Parathyroid adenoma (tissue), 2 donors: Measurements from ENCODE around the gene SUSD4.

Source experiments
- H2AFZ ChIP-seq: fragments of 300-600 bp; sonication (generic); one replicate; pipeline ENCODE4 v1.7.0; 2017; ENCODE audit warnings: antibody characterized with exemption, mild to moderate bottlenecking
- H3K27ac ChIP-seq: fragments of 300-600 bp; sonication (generic); one replicate; pipeline ENCODE4 v1.7.0; 2017
- H3K27me3 ChIP-seq: fragments of 300-600 bp; sonication (generic); one replicate; pipeline ENCODE4 v1.7.0; 2017; ENCODE audit warnings: low read length; ENCODE audit not compliant: control insufficient read depth, insufficient read depth
- H3K36me3 ChIP-seq: fragments of 300-600 bp; sonication (generic); one replicate; pipeline ENCODE4 v1.7.0; 2017; ENCODE audit warnings: low read length; ENCODE audit not compliant: control insufficient read depth, insufficient read depth
- H3K4me1 ChIP-seq: fragments of 300-600 bp; sonication (generic); one replicate; pipeline ENCODE4 v1.7.0; 2017; ENCODE audit warnings: control low read depth
- H3K4me2 ChIP-seq: fragments of 300-600 bp; sonication (generic); one replicate; pipeline ENCODE4 v1.7.0; 2017; ENCODE audit warnings: low read length
- H3K4me3 ChIP-seq: fragments of 300-600 bp; sonication (generic); one replicate; pipeline ENCODE4 v1.7.0; 2017; ENCODE audit warnings: low read depth, low read length
- H3K79me2 ChIP-seq: fragments of 300-600 bp; sonication (generic); one replicate; pipeline ENCODE4 v1.7.0; 2017; ENCODE audit warnings: control low read depth
- H3K9ac ChIP-seq: fragments of 300-600 bp; sonication (generic); one replicate; pipeline ENCODE4 v1.7.0; 2017; ENCODE audit warnings: mild to moderate bottlenecking
- H3K9me3 ChIP-seq: fragments of 300-600 bp; sonication (generic); one replicate; pipeline ENCODE4 v1.7.0; 2017; ENCODE audit warnings: low read length; ENCODE audit not compliant: control insufficient read depth
- TF ChIP-seq, protein P1 (sequence below): fragments of 300-600 bp; sonication (generic); IDR thresholded peaks from one replicate; pipeline ENCODE4 v1.7.0; 2017; ENCODE audit warnings: antibody characterized with exemption, mild to moderate bottlenecking
- donor health status: primary hyperparathyroidism.

SUSD4 gene

DNA sequence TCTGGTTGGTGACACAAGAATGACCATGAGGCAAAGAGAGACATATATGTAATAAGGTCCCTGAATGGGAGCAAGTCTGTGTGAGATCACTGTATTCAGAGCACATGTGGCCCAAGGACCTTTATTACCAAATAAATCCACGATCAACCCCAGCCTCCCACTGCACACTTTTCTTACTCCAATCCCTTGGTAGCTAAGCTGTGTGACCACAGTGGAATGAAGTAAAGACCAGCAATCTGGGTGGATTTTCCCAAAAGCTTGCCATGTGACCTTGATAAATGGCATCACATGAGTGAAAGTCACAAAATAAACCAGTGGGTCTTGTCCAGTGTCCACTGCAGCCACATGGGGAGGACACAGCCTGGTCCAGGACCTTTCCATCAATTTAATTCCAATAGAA is 184.2 kb downstream of the SUSD4 start:
- TF ChIP-seq, protein P1, sequence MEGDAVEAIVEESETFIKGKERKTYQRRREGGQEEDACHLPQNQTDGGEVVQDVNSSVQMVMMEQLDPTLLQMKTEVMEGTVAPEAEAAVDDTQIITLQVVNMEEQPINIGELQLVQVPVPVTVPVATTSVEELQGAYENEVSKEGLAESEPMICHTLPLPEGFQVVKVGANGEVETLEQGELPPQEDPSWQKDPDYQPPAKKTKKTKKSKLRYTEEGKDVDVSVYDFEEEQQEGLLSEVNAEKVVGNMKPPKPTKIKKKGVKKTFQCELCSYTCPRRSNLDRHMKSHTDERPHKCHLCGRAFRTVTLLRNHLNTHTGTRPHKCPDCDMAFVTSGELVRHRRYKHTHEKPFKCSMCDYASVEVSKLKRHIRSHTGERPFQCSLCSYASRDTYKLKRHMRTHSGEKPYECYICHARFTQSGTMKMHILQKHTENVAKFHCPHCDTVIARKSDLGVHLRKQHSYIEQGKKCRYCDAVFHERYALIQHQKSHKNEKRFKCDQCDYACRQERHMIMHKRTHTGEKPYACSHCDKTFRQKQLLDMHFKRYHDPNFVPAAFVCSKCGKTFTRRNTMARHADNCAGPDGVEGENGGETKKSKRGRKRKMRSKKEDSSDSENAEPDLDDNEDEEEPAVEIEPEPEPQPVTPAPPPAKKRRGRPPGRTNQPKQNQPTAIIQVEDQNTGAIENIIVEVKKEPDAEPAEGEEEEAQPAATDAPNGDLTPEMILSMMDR: no peak
- Histone ChIP-seq H3K9ac (no peak overlapping the region), H3K4me1 (no peaks in the 10 kb centered on the region), H3K27me3 (no peaks in the 10 kb centered on the region), H3K9me3 (no peaks in the 10 kb centered on the region), H3K4me2 (no peak overlapping the region), H3K36me3 (no peaks in the 10 kb centered on the region), H3K4me3 (no peak overlapping the region), H2AFZ (no peak overlapping the region), H3K27ac (no peak overlapping the region), H3K79me2 (no peaks in the 10 kb centered on the region)

DNA sequence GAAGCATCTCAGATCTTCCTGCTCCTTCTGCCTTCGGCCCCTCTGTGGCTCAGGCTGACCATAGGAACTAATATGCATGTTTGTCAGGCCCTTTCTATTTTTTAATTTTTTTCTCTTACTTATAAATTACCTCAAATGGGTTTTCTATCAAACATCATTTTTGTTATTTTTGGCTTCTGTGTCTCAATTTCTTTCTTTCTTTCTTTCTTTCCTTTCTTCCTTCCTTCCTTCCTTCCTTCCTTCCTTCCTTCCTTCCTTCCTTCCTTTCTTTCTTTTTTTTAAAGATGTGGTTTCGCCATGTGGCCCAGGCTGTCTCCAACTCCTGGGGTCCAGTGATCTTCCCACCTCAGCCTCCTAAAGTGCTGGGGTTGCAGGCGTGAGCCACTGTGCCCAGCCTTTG is 184.7 kb downstream of the SUSD4 start:
- Histone ChIP-seq H3K4me1 (no peaks in the 10 kb centered on the region), H3K4me3 (no peak overlapping the region), H3K79me2 (no peaks in the 10 kb centered on the region), H3K9ac (no peak overlapping the region), H3K27ac (no peak overlapping the region), H2AFZ (no peak overlapping the region), H3K36me3 (no peaks in the 10 kb centered on the region), H3K27me3 (no peaks in the 10 kb centered on the region), H3K4me2 (no peak overlapping the region), H3K9me3 (no peaks in the 10 kb centered on the region)
- TF ChIP-seq, protein P1: no peak

DNA sequence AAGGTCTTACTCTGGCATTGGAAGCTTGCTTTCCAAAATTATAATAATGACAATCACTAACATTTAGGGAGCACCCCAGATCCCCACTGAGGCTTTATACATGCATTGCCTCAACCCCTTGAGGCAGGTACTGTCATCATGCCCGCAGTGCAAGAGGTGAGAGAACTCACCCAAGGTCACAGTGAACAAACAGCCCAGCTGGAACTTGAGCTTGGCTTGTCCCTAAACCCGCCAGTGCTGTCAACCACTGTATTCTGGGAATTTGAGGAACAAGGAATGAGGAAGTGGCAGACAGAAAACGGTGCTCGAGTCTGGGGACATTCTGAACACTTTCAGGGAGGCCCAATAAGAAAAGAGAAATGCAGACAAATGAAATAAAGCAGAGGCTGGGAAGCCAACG is 186.3 kb downstream of the SUSD4 start:
- Histone ChIP-seq H2AFZ (no peak overlapping the region), H3K36me3 (no peaks in the 10 kb centered on the region), H3K9me3 (no peaks in the 10 kb centered on the region), H3K27ac (no peak overlapping the region), H3K79me2 (no peaks in the 10 kb centered on the region), H3K9ac (no peak overlapping the region), H3K4me1 (no peaks in the 10 kb centered on the region), H3K4me2 (no peak overlapping the region), H3K27me3 (no peaks in the 10 kb centered on the region), H3K4me3 (no peak overlapping the region)
- TF ChIP-seq, protein P1: no peak

DNA sequence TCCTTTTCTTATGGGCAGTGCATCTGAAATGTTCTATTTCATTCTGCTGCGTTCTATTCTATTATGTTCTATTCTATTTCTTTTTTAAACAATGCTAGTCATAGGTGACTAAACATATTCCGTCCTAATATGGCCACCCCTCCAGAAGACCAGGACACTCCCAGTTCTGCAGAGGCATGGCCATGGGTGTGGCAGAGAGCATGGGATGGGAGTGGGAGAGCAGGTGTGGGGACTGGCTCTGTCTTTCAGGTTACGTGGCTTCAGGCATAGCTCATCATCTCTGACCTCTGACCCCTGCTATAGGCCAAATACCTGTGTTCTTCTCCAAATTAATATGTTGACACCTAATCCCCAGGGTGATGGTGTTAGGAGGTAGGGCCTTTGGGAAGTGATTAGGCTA is 187.5 kb downstream of the SUSD4 start:
- no peak overlapping the region for H3K4me2 ChIP-seq
- no peak overlapping the region for H2AFZ ChIP-seq
- H3K79me2 ChIP-seq: no peaks in the 10 kb centered on the region
- no peak overlapping the region for H3K4me3 ChIP-seq
- no peaks in the 10 kb centered on the region for H3K4me1 ChIP-seq
- no peaks in the 10 kb centered on the region for H3K36me3 ChIP-seq
- H3K9me3 ChIP-seq: no peaks in the 10 kb centered on the region
- TF ChIP-seq, protein P1: no peak
- no peak overlapping the region for H3K27ac ChIP-seq
- no peaks in the 10 kb centered on the region for H3K27me3 ChIP-seq
- H3K9ac ChIP-seq: no peak overlapping the region

DNA sequence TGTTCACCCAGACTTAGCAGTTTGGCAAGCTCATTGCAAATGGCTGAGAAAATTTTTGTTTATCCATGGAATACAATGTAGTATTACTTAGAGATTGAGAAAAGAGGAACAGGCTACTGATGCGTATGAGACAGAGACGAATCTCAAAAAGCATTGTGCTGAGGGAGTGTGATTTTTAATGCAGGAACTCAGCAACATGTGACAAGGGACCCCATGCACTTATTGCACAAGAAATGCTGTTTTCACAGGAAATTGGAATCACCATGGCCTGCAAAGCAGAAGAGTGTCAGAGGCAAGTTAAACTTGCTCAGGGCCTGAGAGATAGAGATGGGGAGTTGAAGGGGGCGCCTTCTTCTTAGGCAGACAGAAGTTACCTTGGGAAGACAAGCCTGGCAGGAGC is 188.3 kb downstream of the SUSD4 start:
- TF ChIP-seq, protein P1: no peak
- no peak overlapping the region for H2AFZ ChIP-seq
- H3K4me1 ChIP-seq: no peaks in the 10 kb centered on the region
- H3K9ac ChIP-seq: no peak overlapping the region
- H3K27ac ChIP-seq: no peak overlapping the region
- no peaks in the 10 kb centered on the region for H3K9me3 ChIP-seq
- H3K27me3 ChIP-seq: no peaks in the 10 kb centered on the region
- H3K79me2 ChIP-seq: no peaks in the 10 kb centered on the region
- no peak overlapping the region for H3K4me2 ChIP-seq
- H3K4me3 ChIP-seq: no peak overlapping the region
- no peaks in the 10 kb centered on the region for H3K36me3 ChIP-seq
